Hepatocyte (in vitro differentiated cells): ENCODE results near the gene TSFM. TPM values are rescaled to one million over a fixed set of nuclear protein-coding genes. Genes with fewer than 3 reads are reported as not detected.

ENCODE experiments used
- DNase-seq: peaks from one replicate; pipeline ENCODE4 v3.0.0-alpha.2; 2016; ENCODE audit warnings: low spot score
- H2AFZ ChIP-seq: fragments of 200-600 bp; sonication (generic); 2 replicates; pipeline ENCODE4 v1.6.0; 2016; ENCODE audit warnings: antibody characterized with exemption, mild to moderate bottlenecking
- H3K27ac ChIP-seq: fragments of 200-600 bp; sonication (generic); 2 replicates; pipeline ENCODE4 v1.5.1; 2016; ENCODE audit warnings: mild to moderate bottlenecking
- H3K27me3 ChIP-seq: fragments of 200-600 bp; sonication (generic); 2 replicates; pipeline ENCODE4 v1.6.1; 2016
- H3K36me3 ChIP-seq: fragments of 200-600 bp; sonication (generic); replicated peaks from 2 replicates; pipeline ENCODE4 v1.5.1; 2016; ENCODE audit warnings: low read depth; ENCODE audit not compliant: insufficient read depth
- H3K4me1 ChIP-seq: fragments of 200-600 bp; sonication (generic); 2 replicates; pipeline ENCODE4 v1.5.1; 2016; ENCODE audit warnings: mild to moderate bottlenecking, moderate library complexity; ENCODE audit not compliant: insufficient read depth
- H3K4me2 ChIP-seq: fragments of 200-600 bp; sonication (generic); 2 replicates; pipeline ENCODE4 v1.6.0; 2016
- H3K4me3 ChIP-seq: fragments of 200-600 bp; sonication (generic); 2 replicates; pipeline ENCODE4 v1.5.1; 2016; ENCODE audit warnings: mild to moderate bottlenecking
- H3K79me2 ChIP-seq: fragments of 200-600 bp; sonication (generic); 2 replicates; pipeline ENCODE4 v1.6.0; 2017; ENCODE audit warnings: mild to moderate bottlenecking
- H3K9me2 ChIP-seq: fragments of 200-600 bp; sonication (generic); replicated peaks from 2 replicates; pipeline ENCODE4 v1.6.0; 2017; ENCODE audit warnings: mild to moderate bottlenecking; ENCODE audit not compliant: insufficient read depth
- H3K9me3 ChIP-seq: fragments of 200-600 bp; sonication (generic); 2 replicates; pipeline ENCODE4 v1.5.1; 2016; ENCODE audit warnings: low read depth, mild to moderate bottlenecking
- H4K20me1 ChIP-seq: fragments of 200-600 bp; sonication (generic); 2 replicates; pipeline ENCODE4 v1.6.0; 2016; ENCODE audit warnings: mild to moderate bottlenecking; ENCODE audit not compliant: insufficient read depth, poor library complexity, severe bottlenecking
- EZH2 ChIP-seq: fragments of 200-600 bp; sonication (generic); IDR thresholded peaks from 2 replicates; pipeline ENCODE4 v1.6.1; 2016; ENCODE audit warnings: antibody characterized with exemption, mild to moderate bottlenecking, borderline replicate concordance
- EZH2phosphoT487 ChIP-seq: fragments of 200-600 bp; sonication (generic); IDR thresholded peaks from one replicate; pipeline ENCODE4 v1.6.1; 2018; ENCODE audit warnings: antibody characterized with exemption, mild to moderate bottlenecking, low read depth, moderate library complexity; ENCODE audit not compliant: unreplicated experiment, severe bottlenecking
- WGBS: methylation state at CpG from one replicate; pipeline ENCODE4 v1.1.6; 2016; ENCODE audit warnings: low lambda C conversion rate; ENCODE audit errors: missing lambda C conversion rate; 5-methylcytosine and 5-hydroxymethylcytosine counted together
- polyA plus RNA-seq: library from polyadenylated mRNA; unstranded; fragments of >200 nt; fragmentation: Nextera tagmentation; extraction: Ambion mirVana; gene quantifications from 2 replicates; pipeline ENCODE4 v1.2.1, GENCODE V29; 2016
- total RNA-seq: library from RNA; depleted of rRNA; stranded (reverse); fragments of >200 nt; gene quantifications from 2 replicates; pipeline ENCODE4 v1.2.3, GENCODE V29; 2014
- TF ChIP-seq, protein P1 (sequence below): fragments of 200-600 bp; sonication (generic); IDR thresholded peaks from 2 replicates; pipeline ENCODE4 v1.5.1; 2016; ENCODE audit warnings: antibody characterized with exemption, mild to moderate bottlenecking; ENCODE audit not compliant: poor library complexity

The TSFM gene
- total and polyA plus RNA-seq, 2 experiments from 2014 or later: 15.7 to 38.9 TPM

DNA sequence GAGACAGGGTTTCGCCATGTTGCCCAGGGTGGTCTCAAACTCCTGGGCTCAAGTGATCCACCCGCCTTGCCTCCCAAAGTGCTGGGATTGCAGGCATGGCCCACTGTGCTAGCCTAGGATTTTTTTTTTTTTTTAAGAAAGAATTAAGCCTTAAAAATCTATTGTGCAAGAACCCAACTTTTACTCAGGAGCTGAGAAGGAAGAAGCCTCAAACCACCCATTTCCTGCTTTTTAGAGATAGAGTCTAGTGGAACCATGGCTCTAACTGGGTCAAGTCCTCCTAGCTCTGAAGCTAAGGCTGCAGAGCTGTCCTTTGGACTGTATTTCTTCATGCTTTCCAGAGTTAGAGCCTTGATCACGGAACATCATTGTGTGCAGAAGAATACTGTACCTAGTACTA lies 1.3 kb upstream of the TSFM start:
- no peak overlapping the region for H3K27ac ChIP-seq
- 87% methylated on average over 3 of the region's 3 CpGs for WGBS

DNA sequence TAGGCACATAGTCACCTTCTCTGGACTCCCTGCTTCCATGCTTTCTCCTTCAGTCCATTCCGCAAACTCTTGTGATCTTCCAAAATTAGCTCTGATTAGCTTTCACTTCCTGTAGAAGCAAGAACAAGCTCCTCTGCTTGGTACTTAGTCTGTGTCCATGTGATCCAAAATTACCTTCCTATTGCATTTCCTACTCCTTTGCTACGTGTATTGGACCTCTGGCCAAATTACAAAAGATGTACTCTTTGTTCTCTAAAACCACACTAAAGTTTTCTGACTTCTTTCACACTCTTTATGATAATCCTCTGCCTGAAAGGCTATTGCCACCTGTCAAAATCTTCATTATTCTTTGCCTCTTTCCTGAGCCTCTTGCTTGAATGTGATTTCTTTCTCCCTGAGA lies 786 bp upstream of the TSFM start:
- DNase-seq: no peak
- Histone ChIP-seq H2AFZ (peak overlapping the region; percentile 5), H3K4me1 (peaks cover 8% of the 10 kb centered on the region), H4K20me1 (peaks cover 3% of the 10 kb centered on the region), H3K4me3 (no peak overlapping the region), H3K36me3 (no peaks in the 10 kb centered on the region), H3K79me2 (peaks cover 26% of the 10 kb centered on the region), H3K9me2 (no peaks in the 10 kb centered on the region), H3K4me2 (no peak overlapping the region), H3K9me3 (no peaks in the 10 kb centered on the region), H3K27ac (no peak overlapping the region), H3K27me3 (no peaks in the 10 kb centered on the region)
- 79% methylated on average over 2 of the region's 2 CpGs for WGBS
- TF ChIP-seq, protein P1, sequence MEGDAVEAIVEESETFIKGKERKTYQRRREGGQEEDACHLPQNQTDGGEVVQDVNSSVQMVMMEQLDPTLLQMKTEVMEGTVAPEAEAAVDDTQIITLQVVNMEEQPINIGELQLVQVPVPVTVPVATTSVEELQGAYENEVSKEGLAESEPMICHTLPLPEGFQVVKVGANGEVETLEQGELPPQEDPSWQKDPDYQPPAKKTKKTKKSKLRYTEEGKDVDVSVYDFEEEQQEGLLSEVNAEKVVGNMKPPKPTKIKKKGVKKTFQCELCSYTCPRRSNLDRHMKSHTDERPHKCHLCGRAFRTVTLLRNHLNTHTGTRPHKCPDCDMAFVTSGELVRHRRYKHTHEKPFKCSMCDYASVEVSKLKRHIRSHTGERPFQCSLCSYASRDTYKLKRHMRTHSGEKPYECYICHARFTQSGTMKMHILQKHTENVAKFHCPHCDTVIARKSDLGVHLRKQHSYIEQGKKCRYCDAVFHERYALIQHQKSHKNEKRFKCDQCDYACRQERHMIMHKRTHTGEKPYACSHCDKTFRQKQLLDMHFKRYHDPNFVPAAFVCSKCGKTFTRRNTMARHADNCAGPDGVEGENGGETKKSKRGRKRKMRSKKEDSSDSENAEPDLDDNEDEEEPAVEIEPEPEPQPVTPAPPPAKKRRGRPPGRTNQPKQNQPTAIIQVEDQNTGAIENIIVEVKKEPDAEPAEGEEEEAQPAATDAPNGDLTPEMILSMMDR: no peak
- no peak for TF ChIP-seq EZH2
- no peak for TF ChIP-seq EZH2phosphoT487

More for the DNA sequence above, 1.3 kb upstream of the TSFM start:
- peaks cover 8% of the 10 kb centered on the region for H3K4me1 ChIP-seq
- no peak overlapping the region for H2AFZ ChIP-seq
- no peak overlapping the region for H3K4me2 ChIP-seq
- no peak for DNase-seq
- no peak overlapping the region for H3K4me3 ChIP-seq
- TF ChIP-seq EZH2phosphoT487: no peak
- TF ChIP-seq, protein P1: no peak
- no peak for TF ChIP-seq EZH2
- no peaks in the 10 kb centered on the region for H3K9me3 ChIP-seq
- no peaks in the 10 kb centered on the region for H3K27me3 ChIP-seq
- H4K20me1 ChIP-seq: peaks cover 3% of the 10 kb centered on the region
- H3K79me2 ChIP-seq: peaks cover 26% of the 10 kb centered on the region
- H3K9me2 ChIP-seq: no peaks in the 10 kb centered on the region
- no peaks in the 10 kb centered on the region for H3K36me3 ChIP-seq

DNA sequence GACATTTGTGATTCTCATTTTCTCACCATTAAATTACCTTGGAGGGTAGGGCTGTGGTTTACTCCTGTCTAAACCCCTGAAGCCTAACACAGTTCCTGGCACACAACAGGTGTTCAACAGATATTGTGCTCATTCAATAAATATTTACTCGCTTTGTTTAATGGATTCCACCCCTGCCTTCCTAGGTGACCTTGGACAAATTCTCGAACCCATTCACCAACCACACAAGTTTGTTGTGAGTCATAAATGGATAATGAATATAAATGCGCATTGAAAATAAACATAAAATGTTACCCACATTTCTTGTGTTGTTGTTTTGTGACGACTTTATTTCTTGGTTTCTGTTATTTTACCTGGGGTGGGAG lies 362 bp upstream of the TSFM start:
- Histone ChIP-seq H3K36me3 (no peaks in the 10 kb centered on the region), H4K20me1 (peaks cover 3% of the 10 kb centered on the region), H3K9me3 (no peaks in the 10 kb centered on the region), H2AFZ (peak overlapping the region; percentile 5), H3K9me2 (no peaks in the 10 kb centered on the region), H3K27ac (no peak overlapping the region), H3K79me2 (peaks cover 26% of the 10 kb centered on the region), H3K4me2 (peak overlapping the region; percentile 40), H3K27me3 (no peaks in the 10 kb centered on the region), H3K4me1 (peaks cover 8% of the 10 kb centered on the region), H3K4me3 (no peak overlapping the region)
- no peak for DNase-seq
- TF ChIP-seq, protein P1: no peak
- TF ChIP-seq EZH2phosphoT487: no peak
- WGBS: 27% methylated on average over 4 of the region's 4 CpGs

DNA sequence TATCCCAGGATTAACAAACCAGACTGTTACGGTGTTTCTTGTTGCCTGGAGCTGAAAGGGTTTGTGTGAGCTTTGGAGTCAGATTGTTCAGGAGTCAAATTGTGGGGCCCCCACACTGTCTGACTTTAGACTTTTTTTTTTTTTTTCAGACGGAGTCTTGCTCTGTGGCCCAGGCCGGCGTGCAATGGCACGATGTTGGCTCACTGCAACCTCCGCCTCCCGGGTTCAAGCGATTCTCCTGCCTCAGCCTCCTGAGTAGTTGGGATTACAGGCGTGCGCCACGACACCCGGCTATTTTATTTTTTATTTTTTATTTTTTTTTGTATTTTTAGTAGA lies 847 bp downstream of the TSFM start:
- DNase-seq: no peak
- WGBS: 91% methylated on average over 12 of the region's 12 CpGs
- H2AFZ ChIP-seq: peak overlapping the region; percentile 76
- H3K79me2 ChIP-seq: peaks cover 26% of the 10 kb centered on the region
- H3K27me3 ChIP-seq: no peaks in the 10 kb centered on the region
- peak overlapping the region; percentile 43 for H3K27ac ChIP-seq
- no peaks in the 10 kb centered on the region for H3K36me3 ChIP-seq
- peak overlapping the region; percentile 90 for H3K4me2 ChIP-seq
- no peaks in the 10 kb centered on the region for H3K9me2 ChIP-seq
- H3K4me1 ChIP-seq: peaks cover 8% of the 10 kb centered on the region
- no peak for TF ChIP-seq EZH2phosphoT487
- H3K4me3 ChIP-seq: peak overlapping the region; percentile 95
- no peaks in the 10 kb centered on the region for H3K9me3 ChIP-seq
- H4K20me1 ChIP-seq: peaks cover 3% of the 10 kb centered on the region
